GM12801 (cell line): ENCODE measurements around the gene DCAF11.

Experiments
- CTCF ChIP-seq: IDR thresholded peaks from one replicate; pipeline ENCODE4 v1.5.1; 2011; ENCODE audit warnings: control low read depth; ENCODE audit not compliant: insufficient read length; ENCODE audit errors: extremely low read depth

DCAF11 gene

GRCh38 chr14:24100982-24101494 lies 13.5 kb upstream of the DCAF11 start:
- TF ChIP-seq CTCF, result no peak

- TF ChIP-seq CTCF, result no peak
Measured at GRCh38 chr14:24102357-24103048, 12.1 kb upstream of the DCAF11 start.

GRCh38 chr14:24103451-24103850 lies 11.1 kb upstream of the DCAF11 start:
- TF ChIP-seq CTCF, result no peak

GRCh38 chr14:24106672-24107271 lies 7.8 kb upstream of the DCAF11 start:
- no peak for TF ChIP-seq CTCF

GRCh38 chr14:24108336-24108874 lies 6.2 kb upstream of the DCAF11 start:
- no peak for TF ChIP-seq CTCF

GRCh38 chr14:24110060-24110459 lies 4.5 kb upstream of the DCAF11 start:
- TF ChIP-seq CTCF, result no peak

GRCh38 chr14:24110523-24110922 lies 4.1 kb upstream of the DCAF11 start:
- no peak for TF ChIP-seq CTCF
